Stromal cell of bone marrow (primary cell): ENCODE data around the gene DCLRE1C.
"Not testable (repeated sequence)": the region's sequence is repeated elsewhere in the genome, so short reads cannot be mapped to it uniquely, and the experiment has no call there.

Source experiments
- DNase-seq: peaks from one replicate; pipeline ENCODE4 v3.0.0-alpha.2; 2012; ENCODE audit warnings: low read depth

DCLRE1C gene

GRCh38 chr10:14954001-14954770 is at the start of gene DCLRE1C:
TSS of gene DCLRE1C (minus strand) at chr10:14954096. CDS start at chr10:14954010, 86 bp downstream.
- DNase-seq = peak; percentile 88

GRCh38 chr10:14995964-14996565 is 42.2 kb upstream of the DCLRE1C start:
- no peak for DNase-seq

- not testable (repeated sequence) for DNase-seq
Observed at GRCh38 chr10:14993500-14994455, 39.9 kb upstream of the DCLRE1C start.

GRCh38 chr10:14992336-14992735 is 38.4 kb upstream of the DCLRE1C start:
- DNase-seq = not testable (repeated sequence)

- DNase-seq = not testable (repeated sequence)
Observed at GRCh38 chr10:14991035-14991749, 37.3 kb upstream of the DCLRE1C start.

- not testable (repeated sequence) for DNase-seq
Observed at GRCh38 chr10:14989552-14989951, 35.7 kb upstream of the DCLRE1C start.

GRCh38 chr10:14982744-14983143 is 28.8 kb upstream of the DCLRE1C start:
- DNase-seq = no peak

- no peak for DNase-seq
Observed at GRCh38 chr10:14975672-14976273, 21.9 kb upstream of the DCLRE1C start.

GRCh38 chr10:14974153-14974998 is 20.5 kb upstream of the DCLRE1C start:
- not testable (repeated sequence) for DNase-seq

- DNase-seq = no peak
Observed at GRCh38 chr10:14971867-14972448, 18.1 kb upstream of the DCLRE1C start.

GRCh38 chr10:14967897-14968296 is 14.0 kb upstream of the DCLRE1C start:
- DNase-seq = no peak

GRCh38 chr10:14959221-14960057 is 5.5 kb upstream of the DCLRE1C start, which contains the start of gene MEIG1:
TSS of gene MEIG1 (plus strand) at chr10:14959388. CDS start at chr10:14966469, 7,081 bp downstream.
- DNase-seq = peak; percentile 89

- no peak for DNase-seq
Observed at GRCh38 chr10:14958872-14959220, 5.0 kb upstream of the DCLRE1C start.

GRCh38 chr10:14954934-14955333 is 1.0 kb upstream of the DCLRE1C start:
- DNase-seq = no peak

- peak; percentile 57 for DNase-seq
Observed at GRCh38 chr10:14953424-14954000, 384 bp downstream of the DCLRE1C start.

- DNase-seq = no peak
Observed at GRCh38 chr10:14952851-14953423, 959 bp downstream of the DCLRE1C start.

- DNase-seq = no peak
Observed at GRCh38 chr10:14949291-14949690, 4.6 kb downstream of the DCLRE1C start.

GRCh38 chr10:14947268-14947667 is 6.6 kb downstream of the DCLRE1C start:
- no peak for DNase-seq
